ENCODE measurements around the gene OPRL1. TPM values are rescaled to one million over a fixed set of nuclear protein-coding genes. Genes with fewer than 3 reads are reported as not detected.
A peak's percentile ranks its signal among the peaks of the same experiment; 100 is the strongest.

OPRL1 gene
- total and polyA plus RNA-seq, 2 of the 8 experiments (the other 6 are each of a cell fraction or from before 2014, with no cell fraction given) = 0.63 to 0.98 TPM

GRCh38 chr20:64053841-64054661 is 25.8 kb upstream of the OPRL1 start:
- H3K79me2 ChIP-seq (ENCODE audit: control insufficient read depth in 1 of 2, insufficient read depth in 2 of 2, low read length in 2 of 2) = no peaks in the 10 kb centered on the region
- H4K8ac ChIP-seq (ENCODE audit: extremely low read depth, insufficient read depth, low read length) = peak overlapping the region; percentile 35; the same call in 1 of the 2 replicates
- no peak overlapping the region for H3K9ac ChIP-seq (replicated peaks in 1 of 4; ENCODE audit: extremely low read depth in 1 of 4, low read depth in 3 of 4, low read length in 3 of 4)
- ChIA-PET CTCF (ENCODE audit: partially characterized antibody) (interaction anchor here (0.5 to 15.0 kb wide), 23 partner anchors 10 to 1685 kb away, joined by 3 to 139 read pairs (median 3); partner anchors contain the start of genes LKAAEAR1, OPRL1, PRPF6 and RGS19), POLR2A (ENCODE audit: partially characterized antibody) (interaction anchor here (0.6 to 3.7 kb wide), 13 partner anchors 8 to 199 kb away, joined by 3 to 24 read pairs (median 4); partner anchors contain the start of genes C20orf204, PRPF6 and TCEA2)
- no peaks in the 10 kb centered on the region for H4K20me1 ChIP-seq (replicated peaks in 1 of 2; ENCODE audit: control insufficient read depth in 1 of 2, insufficient read depth in 2 of 2, low read length in 2 of 2)
- peak overlapping the region; percentile 53 for H3K4ac ChIP-seq (replicated peaks; ENCODE audit: insufficient read length, low read depth, low read length)
- H2BK12ac ChIP-seq (ENCODE audit: low read depth, low read length) = peak overlapping the region; percentile 60; the same call in 1 of the 2 replicates
- no peaks in the 10 kb centered on the region for H3K23me2 ChIP-seq (ENCODE audit: low read depth, low read length)
- no peak overlapping the region for H3K4me2 ChIP-seq (ENCODE audit: insufficient read depth in 1 of 2, low read depth in 2 of 2, low read length in 2 of 2)
- H3K4me3 ChIP-seq (ENCODE audit: extremely low read depth in 1 of 4, insufficient read depth in 2 of 4, low read depth in 3 of 4, low read length in 4 of 4) = no peak overlapping the region
- peak overlapping the region; percentile 60; the same call in 1 of the 2 replicates for H2BK5ac ChIP-seq (ENCODE audit: low read depth, low read length)
- no peak overlapping the region for H4K91ac ChIP-seq (replicated peaks; ENCODE audit: insufficient read length, low read length)
- H3K18ac ChIP-seq (ENCODE audit: extremely low read depth, low read length) = peak overlapping the region; percentile 26; the same call in 1 of the 2 replicates
- 68% methylated on average over 16 of the region's 17 CpGs; no CpG with 5 or more reads in 1 of the 2 experiments for WGBS, 2 experiments (ENCODE audit: extremely low coverage in 1 of 2, insufficient coverage in 1 of 2, insufficient read length in 1 of 2, insufficient replicate concordance in 2 of 2, low coverage in 1 of 2, low lambda C conversion rate in 2 of 2, missing lambda C conversion rate in 1 of 2)
- no peak overlapping the region for H3K56ac ChIP-seq (replicated peaks; ENCODE audit: insufficient read length, low read depth, low read length)
- H2AK5ac ChIP-seq (ENCODE audit: low read depth, low read length) = no peak overlapping the region
- FAIRE-seq (no peak), DNase-seq (ENCODE audit: low read depth in 1 of 2, low spot score in 2 of 2) (no peak)
- no peaks in the 10 kb centered on the region for H3K36me3 ChIP-seq (ENCODE audit: control insufficient read depth in 2 of 4, insufficient read depth in 4 of 4, low read length in 3 of 4)
- H3K27me3 ChIP-seq (replicated peaks in 1 of 4; ENCODE audit: control insufficient read depth in 3 of 4, extremely low read depth in 1 of 4, insufficient read depth in 3 of 4, low read length in 3 of 4) = peaks cover 15 to 30% (median 22%) of the 10 kb centered on the region in 4 experiments
- no peak overlapping the region for H3K14ac ChIP-seq (ENCODE audit: insufficient read length)
- H4K5ac ChIP-seq (ENCODE audit: insufficient read length, low read depth, low read length) = no peak overlapping the region
- no peaks in the 10 kb centered on the region for H3K9me3 ChIP-seq (ENCODE audit: insufficient read depth in 2 of 2, low read depth in 1 of 2, low read length in 1 of 2)
- H2BK120ac ChIP-seq (replicated peaks; ENCODE audit: low read depth, low read length) = no peak overlapping the region
- H2BK20ac ChIP-seq (ENCODE audit: low read length) = no peak overlapping the region
- peaks cover 0 to 28% (median 15%) of the 10 kb centered on the region in 4 experiments; a peak in 6 of 7 replicates for H3K4me1 ChIP-seq (replicated peaks in 1 of 4; ENCODE audit: control insufficient read depth in 3 of 4, insufficient read depth in 4 of 4, low read length in 3 of 4)
- peak overlapping the region; percentile 47 for H2BK15ac ChIP-seq (ENCODE audit: low read length)
- H3K23ac ChIP-seq (ENCODE audit: insufficient read length) = no peak overlapping the region
- H3K79me1 ChIP-seq (ENCODE audit: low read depth, low read length) = no peaks in the 10 kb centered on the region
- H3K27ac ChIP-seq (ENCODE audit: low read depth, low read length) = no peak overlapping the region
- no peak overlapping the region for H2AFZ ChIP-seq (ENCODE audit: low read length)
- no peak for TF ChIP-seq YY1 (IDR thresholded peaks at IDR 0.05; ENCODE audit: low read depth, low read length)
